Mesenchymal stem cell (in vitro differentiated cells and primary cell): ENCODE results near the gene TLR2.
A peak's percentile ranks its signal among the peaks of the same experiment; 100 is the strongest.

ENCODE experiments used
- DNase-seq: peaks from one replicate; pipeline ENCODE4 v3.0.0-alpha.2; 2013
- H2AFZ ChIP-seq: one replicate; pipeline ENCODE4 v1.6.1; 2013; ENCODE audit warnings: low read depth, mild to moderate bottlenecking, control low read depth, inconsistent platforms, low read length, moderate library complexity
- H2AK5ac ChIP-seq: 2 replicates; pipeline ENCODE4 v1.6.1; 2013; ENCODE audit warnings: low read length, moderate library complexity, mild to moderate bottlenecking, inconsistent platforms; ENCODE audit not compliant: severe bottlenecking
- H2BK120ac ChIP-seq: one replicate; pipeline ENCODE4 v1.6.1; 2013; ENCODE audit warnings: low read depth, mild to moderate bottlenecking, inconsistent platforms, low read length, moderate library complexity
- H2BK12ac ChIP-seq, 2 experiments: one replicate each; pipeline ENCODE4 v1.6.1; 2013; ENCODE audit warnings: inconsistent platforms in 2 of 2, low read length in 2 of 2, mild to moderate bottlenecking in 2 of 2, moderate library complexity in 2 of 2, control low read depth in 1 of 2
- H2BK15ac ChIP-seq: one replicate; pipeline ENCODE4 v1.6.1; 2013; ENCODE audit warnings: mild to moderate bottlenecking, low read depth, inconsistent platforms; ENCODE audit not compliant: poor library complexity, severe bottlenecking
- H2BK5ac ChIP-seq: 2 replicates; pipeline ENCODE4 v1.6.1; 2013; ENCODE audit warnings: low read depth, mild to moderate bottlenecking, low read length, control low read depth, inconsistent platforms; ENCODE audit not compliant: poor library complexity, severe bottlenecking
- H3K14ac ChIP-seq, 2 experiments: one replicate each; pipeline ENCODE4 v1.6.1; 2013; ENCODE audit warnings: inconsistent platforms in 2 of 2, low read length in 2 of 2, control low read depth in 1 of 2, mild to moderate bottlenecking in 1 of 2, moderate library complexity in 1 of 2
- H3K18ac ChIP-seq, 2 experiments: one replicate each; pipeline ENCODE4 v1.6.1; 2013; ENCODE audit warnings: inconsistent platforms in 2 of 2, low read length in 2 of 2, control low read depth in 1 of 2, low read depth in 1 of 2, mild to moderate bottlenecking in 1 of 2
- H3K23ac ChIP-seq, 2 experiments: one replicate each; pipeline ENCODE4 v1.6.1; 2013; ENCODE audit warnings: inconsistent platforms in 2 of 2, low read length in 2 of 2, mild to moderate bottlenecking in 2 of 2, moderate library complexity in 2 of 2, control low read depth in 1 of 2
- H3K27ac ChIP-seq: 2 replicates; pipeline ENCODE4 v1.5.1; 2013; ENCODE audit warnings: mild to moderate bottlenecking, moderate library complexity, low read length, control low read depth, inconsistent platforms; ENCODE audit not compliant: poor library complexity, severe bottlenecking
- H3K27me3 ChIP-seq, 2 experiments: 2 replicates each; pipeline versions ENCODE4 v1.6.1 to v1.7.0; 2013; ENCODE audit warnings: low read length in 2 of 2, mild to moderate bottlenecking in 2 of 2, moderate library complexity in 2 of 2, control low read depth in 1 of 2, inconsistent platforms in 1 of 2; ENCODE audit not compliant: control insufficient read depth in 1 of 2, insufficient read depth in 1 of 2
- H3K36me3 ChIP-seq, 2 experiments: 2 replicates each; pipeline versions ENCODE4 v1.6.1 to v1.7.0; 2013; ENCODE audit warnings: low read length in 2 of 2, control low read depth in 1 of 2, inconsistent platforms in 1 of 2, low read depth in 1 of 2, mild to moderate bottlenecking in 1 of 2; ENCODE audit not compliant: insufficient read depth in 2 of 2, control insufficient read depth in 1 of 2
- H3K4ac ChIP-seq, 2 experiments: one replicate each; pipeline ENCODE4 v1.6.1; 2013; ENCODE audit warnings: inconsistent platforms in 2 of 2, low read length in 2 of 2, mild to moderate bottlenecking in 2 of 2, moderate library complexity in 2 of 2, control low read depth in 1 of 2, low read depth in 1 of 2
- H3K4me1 ChIP-seq: 2 replicates; pipeline ENCODE4 v1.6.1; 2013; ENCODE audit warnings: low read depth, low read length, control low read depth; ENCODE audit not compliant: control insufficient read depth, insufficient read depth
- H3K4me2 ChIP-seq: 2 replicates; pipeline ENCODE4 v1.6.1; 2013; ENCODE audit warnings: low read length, mild to moderate bottlenecking, inconsistent platforms; ENCODE audit not compliant: poor library complexity, severe bottlenecking
- H3K4me3 ChIP-seq, 2 experiments: 2 replicates each; pipeline versions ENCODE4 v1.5.1 to v1.7.0; 2013; ENCODE audit warnings: low read length in 2 of 2, mild to moderate bottlenecking in 2 of 2, control low read depth in 1 of 2, low read depth in 1 of 2; ENCODE audit not compliant: insufficient read depth in 1 of 2
- H3K79me1 ChIP-seq: replicated peaks from 2 replicates; pipeline ENCODE4 v1.6.1; 2013; ENCODE audit warnings: mild to moderate bottlenecking, control low read depth, low read length, inconsistent platforms; ENCODE audit not compliant: poor library complexity, severe bottlenecking
- H3K9ac ChIP-seq: 2 replicates; pipeline ENCODE4 v1.7.0; 2013; ENCODE audit warnings: mild to moderate bottlenecking, low read length, moderate library complexity
- H3K9me3 ChIP-seq: 2 replicates; pipeline ENCODE4 v1.7.0; 2013; ENCODE audit warnings: mild to moderate bottlenecking, low read length; ENCODE audit not compliant: control insufficient read depth
- H4K8ac ChIP-seq: one replicate; pipeline ENCODE4 v1.6.1; 2013; ENCODE audit warnings: inconsistent platforms, mild to moderate bottlenecking, low read length, moderate library complexity
- H4K91ac ChIP-seq: one replicate; pipeline ENCODE4 v1.6.1; 2013; ENCODE audit warnings: mild to moderate bottlenecking, low read length, inconsistent platforms
- WGBS: methylation state at CpG from one replicate; pipeline ENCODE4 v1.1.7; 2013; ENCODE audit warnings: mixed read lengths; 5-methylcytosine and 5-hydroxymethylcytosine counted together

TLR2 gene

GRCh38 chr4:153669838-153670237 lies 14.2 kb upstream of the TLR2 start:
- Histone ChIP-seq H4K8ac (no peak overlapping the region), H3K4me2 (no peak overlapping the region), H2AK5ac (no peak overlapping the region), H3K23ac (no peak overlapping the region), H2BK12ac (no peak overlapping the region), H3K27me3 (peaks cover 0 to 15% of the 10 kb centered on the region in 2 experiments), H2AFZ (no peak overlapping the region), H2BK120ac (no peak overlapping the region), H4K91ac (no peak overlapping the region), H2BK15ac (no peak overlapping the region), H3K9me3 (no peaks in the 10 kb centered on the region), H3K4ac (no peak overlapping the region), H3K14ac (no peak overlapping the region), H2BK5ac (no peak overlapping the region), H3K36me3 (no peaks in the 10 kb centered on the region), H3K79me1 (no peaks in the 10 kb centered on the region), H3K9ac (no peak overlapping the region), H3K18ac (no peak overlapping the region), H3K4me1 (no peaks in the 10 kb centered on the region), H3K4me3 (no peak overlapping the region), H3K27ac (no peak overlapping the region)
- no CpG with 5 or more reads among the region's 3 CpGs for WGBS
- no peak for DNase-seq

DNA sequence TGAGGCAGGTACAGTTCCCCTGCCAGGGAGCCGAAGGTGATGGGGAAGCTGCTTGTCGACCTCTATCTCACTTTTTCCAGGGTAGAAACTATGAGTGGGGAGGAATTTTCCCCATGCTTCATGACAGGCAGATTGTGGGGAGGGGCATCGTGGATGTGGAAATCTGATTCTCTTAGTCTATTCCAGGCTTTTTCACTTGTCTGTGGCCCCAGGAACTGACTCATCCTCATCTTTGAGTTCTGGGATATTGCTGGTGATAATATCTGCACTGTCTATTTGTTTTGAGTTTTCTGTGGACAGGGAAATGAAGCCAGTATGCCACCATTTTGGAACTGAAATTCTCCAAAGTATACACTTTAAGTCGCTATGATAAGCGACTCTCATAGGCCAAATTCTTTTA lies 7.6 kb upstream of the TLR2 start:
- Histone ChIP-seq H2BK12ac (no peak overlapping the region), H3K18ac (no peak overlapping the region), H3K14ac (no peak overlapping the region), H3K4ac (no peak overlapping the region), H2BK15ac (no peak overlapping the region), H3K4me1 (peaks cover 6% of the 10 kb centered on the region), H2BK120ac (no peak overlapping the region), H4K8ac (no peak overlapping the region), H4K91ac (no peak overlapping the region), H3K4me3 (no peak overlapping the region), H3K23ac (no peak overlapping the region), H3K4me2 (no peak overlapping the region), H3K9me3 (no peaks in the 10 kb centered on the region), H2AK5ac (no peak overlapping the region), H3K79me1 (no peaks in the 10 kb centered on the region), H2AFZ (no peak overlapping the region), H3K27me3 (peaks cover 0 to 21% of the 10 kb centered on the region in 2 experiments), H3K9ac (no peak overlapping the region), H3K27ac (peak overlapping the region; percentile 45), H3K36me3 (no peaks in the 10 kb centered on the region), H2BK5ac (no peak overlapping the region)
- 80% methylated on average over 5 of the region's 5 CpGs for WGBS
- no peak for DNase-seq

GRCh38 chr4:153676984-153677383 lies 7.1 kb upstream of the TLR2 start:
- no peaks in the 10 kb centered on the region for H3K9me3 ChIP-seq
- peak; percentile 18 for DNase-seq
- H2BK5ac ChIP-seq: no peak overlapping the region
- no peak overlapping the region for H3K27ac ChIP-seq
- no peak overlapping the region for H3K4me2 ChIP-seq
- no peak overlapping the region for H3K23ac ChIP-seq
- H3K79me1 ChIP-seq: no peaks in the 10 kb centered on the region
- peaks cover 0 to 21% of the 10 kb centered on the region in 2 experiments for H3K27me3 ChIP-seq
- WGBS: no CpG with 5 or more reads among the region's 1 CpG
- H2AFZ ChIP-seq: no peak overlapping the region
- no peak overlapping the region for H3K4me3 ChIP-seq
- no peak overlapping the region for H3K4ac ChIP-seq
- H3K36me3 ChIP-seq: no peaks in the 10 kb centered on the region
- no peak overlapping the region for H4K91ac ChIP-seq
- no peak overlapping the region for H3K9ac ChIP-seq
- H2BK12ac ChIP-seq: no peak overlapping the region
- H2BK15ac ChIP-seq: no peak overlapping the region
- no peak overlapping the region for H3K14ac ChIP-seq
- H3K18ac ChIP-seq: no peak overlapping the region
- H4K8ac ChIP-seq: no peak overlapping the region
- no peak overlapping the region for H2AK5ac ChIP-seq
- H2BK120ac ChIP-seq: no peak overlapping the region
- peaks cover 6% of the 10 kb centered on the region for H3K4me1 ChIP-seq

- Histone ChIP-seq H3K36me3 (no peaks in the 10 kb centered on the region), H2AFZ (no peak overlapping the region), H2AK5ac (no peak overlapping the region), H3K4me2 (no peak overlapping the region), H3K23ac (no peak overlapping the region), H3K4ac (no peak overlapping the region), H3K4me1 (peaks cover 14% of the 10 kb centered on the region), H3K4me3 (no peak overlapping the region), H2BK120ac (no peak overlapping the region), H3K9me3 (no peaks in the 10 kb centered on the region), H3K9ac (no peak overlapping the region), H4K91ac (no peak overlapping the region), H3K27ac (no peak overlapping the region), H3K14ac (no peak overlapping the region), H2BK15ac (no peak overlapping the region), H2BK5ac (no peak overlapping the region), H3K27me3 (peaks cover 6 to 41% of the 10 kb centered on the region in 2 experiments), H3K18ac (no peak overlapping the region), H2BK12ac (no peak overlapping the region), H3K79me1 (no peaks in the 10 kb centered on the region), H4K8ac (no peak overlapping the region)
- DNase-seq: no peak
- 95% methylated on average over 6 of the region's 6 CpGs for WGBS
These were observed 4.6 kb upstream of the TLR2 start for GRCh38 chr4:153679486-153679885.
